GM18951 (cell line): ENCODE results near the gene TBC1D22A.
A peak's percentile ranks its signal among the peaks of the same experiment; 100 is the strongest.
"Not testable (repeated sequence)": the region's sequence is repeated elsewhere in the genome, so short reads cannot be mapped to it uniquely, and the experiment has no call there.

Experiments
- POLR2A ChIP-seq: IDR thresholded peaks from 4 replicates; pipeline ENCODE4 v1.6.1; 2011; ENCODE audit warnings: mild to moderate bottlenecking; ENCODE audit not compliant: insufficient read length, insufficient read depth; ENCODE audit errors: extremely low read depth
- in situ Hi-C: fragments of 300-500 bp; cut with MboI; formaldehyde crosslinking; loops from one replicate; pipeline ENCODE4 v1.12.0; 2022; ENCODE audit warnings: low sequenced_read_pairs, mixed read lengths, inconsistent platforms; ENCODE audit not compliant: unreplicated experiment

The TBC1D22A gene

GRCh38 chr22:46732041-46732379, 30.4 kb upstream of the TBC1D22A start:
- TF ChIP-seq POLR2A = no peak
- in situ Hi-C loops = no loop called here

GRCh38 chr22:46732513-46732912, 29.9 kb upstream of the TBC1D22A start:
- no peak for TF ChIP-seq POLR2A
- in situ Hi-C loops = no loop called here

GRCh38 chr22:46734213-46734722, 28.2 kb upstream of the TBC1D22A start:
- in situ Hi-C loops = not testable (repeated sequence)

GRCh38 chr22:46734830-46735453, 27.5 kb upstream of the TBC1D22A start:
- in situ Hi-C loops = no loop called here
- peak; percentile 39 for TF ChIP-seq POLR2A

GRCh38 chr22:46735747-46736608, 26.5 kb upstream of the TBC1D22A start:
- TF ChIP-seq POLR2A = no peak
- in situ Hi-C loops = no loop called here

GRCh38 chr22:46736705-46737104, 25.7 kb upstream of the TBC1D22A start:
- in situ Hi-C loops = no loop called here
- TF ChIP-seq POLR2A = no peak

GRCh38 chr22:46737105-46737975, 25.1 kb upstream of the TBC1D22A start:
- in situ Hi-C loops = no loop called here

GRCh38 chr22:46737976-46738646, 24.3 kb upstream of the TBC1D22A start, which contains the start of gene CERK:
Gene CERK, minus strand, starts transcription at chr22:46738252. Its CDS starts 104 bp downstream, at chr22:46738148.
- in situ Hi-C loops = no loop called here
- peak; percentile 73 for TF ChIP-seq POLR2A

More at GRCh38 chr22:46737105-46737975, 25.1 kb upstream of the TBC1D22A start:
- TF ChIP-seq POLR2A = no peak

- in situ Hi-C loops = no loop called here
- TF ChIP-seq POLR2A = no peak
These were observed 23.8 kb upstream of the TBC1D22A start for GRCh38 chr22:46738647-46739093.

GRCh38 chr22:46739094-46739870, 23.2 kb upstream of the TBC1D22A start:
- TF ChIP-seq POLR2A = no peak
- in situ Hi-C loops = no loop called here

GRCh38 chr22:46740910-46741780, 21.3 kb upstream of the TBC1D22A start:
- no peak for TF ChIP-seq POLR2A
- in situ Hi-C loops = no loop called here
